ENCODE measurements around the gene SEC23B.
"Not testable (repeated sequence)": the region's sequence is repeated elsewhere in the genome, so short reads cannot be mapped to it uniquely, and the experiment has no call there.

SEC23B gene

GRCh38 chr20:18497603-18498002, 10.1 kb upstream of the SEC23B start:
- Histone ChIP-seq H3K4ac (ENCODE audit: low read depth, low read length) (no peak overlapping the region), H3K4me1 (ENCODE audit: control insufficient read depth, low read depth, low read length) (no peaks in the 10 kb centered on the region), H3K27ac (ENCODE audit: low read depth, low read length) (no peak overlapping the region), H3K56ac (ENCODE audit: low read length) (no peak overlapping the region), H2BK5ac (ENCODE audit: low read length) (no peak overlapping the region), H3K4me2 (ENCODE audit: low read length) (no peak overlapping the region), H3K36me3 (ENCODE audit: control insufficient read depth, insufficient read depth, low read length) (no peaks in the 10 kb centered on the region), H3K79me1 (ENCODE audit: low read length) (no peaks in the 10 kb centered on the region), H3K4me3 (ENCODE audit: low read length) (no peak overlapping the region), H2BK15ac (replicated peaks; ENCODE audit: low read depth) (no peak overlapping the region), H3K27me3 (ENCODE audit: insufficient read depth, low read length, poor library complexity) (no peaks in the 10 kb centered on the region), H3K18ac (ENCODE audit: low read length) (no peak overlapping the region), H3K79me2 (ENCODE audit: control insufficient read depth, insufficient read depth, low read length) (no peaks in the 10 kb centered on the region), H3K9ac (ENCODE audit: low read length) (no peak overlapping the region), H4K8ac (ENCODE audit: low read depth, low read length) (no peak overlapping the region), H3K23ac (ENCODE audit: low read length) (no peak overlapping the region), H2BK120ac (ENCODE audit: low read depth, low read length) (no peak overlapping the region), H2AK5ac (ENCODE audit: low read length) (no peak overlapping the region), H4K5ac (ENCODE audit: low read length) (no peak overlapping the region)
- no CpG with 5 or more reads among the region's 3 CpGs for WGBS (ENCODE audit: extremely low coverage, insufficient coverage, low lambda C conversion rate)
- no peak for DNase-seq

GRCh38 chr20:18501672-18502071, 6.1 kb upstream of the SEC23B start:
- H3K79me1 ChIP-seq (ENCODE audit: low read length); H3K18ac ChIP-seq (ENCODE audit: low read length); H3K4me3 ChIP-seq (ENCODE audit: low read length); H2AK5ac ChIP-seq (ENCODE audit: low read length); H3K4me1 ChIP-seq (ENCODE audit: control insufficient read depth, low read depth, low read length); H3K9ac ChIP-seq (ENCODE audit: low read length); H3K27me3 ChIP-seq (ENCODE audit: insufficient read depth, low read length, poor library complexity); H3K27ac ChIP-seq (ENCODE audit: low read depth, low read length); H2BK15ac ChIP-seq (replicated peaks; ENCODE audit: low read depth); H4K5ac ChIP-seq (ENCODE audit: low read length); H4K8ac ChIP-seq (ENCODE audit: low read depth, low read length); H3K36me3 ChIP-seq (ENCODE audit: control insufficient read depth, insufficient read depth, low read length); H3K4me2 ChIP-seq (ENCODE audit: low read length); H3K56ac ChIP-seq (ENCODE audit: low read length); H3K79me2 ChIP-seq (ENCODE audit: control insufficient read depth, insufficient read depth, low read length); DNase-seq; H2BK120ac ChIP-seq (ENCODE audit: low read depth, low read length); H3K23ac ChIP-seq (ENCODE audit: low read length); H2BK5ac ChIP-seq (ENCODE audit: low read length); H3K4ac ChIP-seq (ENCODE audit: low read depth, low read length): not testable (repeated sequence)
- no CpG with 5 or more reads among the region's 1 CpG for WGBS (ENCODE audit: extremely low coverage, insufficient coverage, low lambda C conversion rate)

- H3K27me3 ChIP-seq (ENCODE audit: insufficient read depth, low read length, poor library complexity), result no peaks in the 10 kb centered on the region
These were observed 3.2 kb upstream of the SEC23B start for GRCh38 chr20:18504479-18505060.

DNA sequence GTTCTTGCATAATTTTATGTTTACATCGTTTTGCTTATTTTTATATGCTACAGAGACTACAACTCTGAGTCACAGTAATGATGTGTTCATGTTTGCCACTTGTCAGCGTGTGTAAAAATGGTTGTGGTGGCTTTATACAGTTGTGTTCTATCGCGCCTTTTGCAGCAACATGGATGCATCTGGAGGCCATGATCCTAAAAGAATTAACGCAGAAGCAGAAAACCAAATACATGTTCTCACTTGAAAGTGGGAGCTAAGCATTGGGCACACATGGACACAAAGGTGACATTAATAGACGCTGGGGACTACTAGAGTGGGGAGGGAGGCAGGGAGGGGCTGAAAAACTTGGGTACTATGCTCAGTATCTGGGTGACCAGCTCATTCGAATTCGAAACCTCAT, 996 bp upstream of the SEC23B start:
- no peak overlapping the region for H3K4me3 ChIP-seq (ENCODE audit: low read length)
- H3K79me2 ChIP-seq (ENCODE audit: control insufficient read depth, insufficient read depth, low read length), result peaks cover 9% of the 10 kb centered on the region
- H3K23ac ChIP-seq (ENCODE audit: low read length), result no peak overlapping the region
- peak overlapping the region; percentile 59 for H3K4ac ChIP-seq (ENCODE audit: low read depth, low read length)
- DNase-seq, result no peak
- H3K4me2 ChIP-seq (ENCODE audit: low read length), result peak overlapping the region; percentile 98
- H3K79me1 ChIP-seq (ENCODE audit: low read length), result peaks cover 8% of the 10 kb centered on the region
- WGBS (ENCODE audit: extremely low coverage, insufficient coverage, low lambda C conversion rate), result no CpG with 5 or more reads among the region's 8 CpGs
- H3K27ac ChIP-seq (ENCODE audit: low read depth, low read length), result no peak overlapping the region
- H3K9ac ChIP-seq (ENCODE audit: low read length), result peak overlapping the region; percentile 88
- H2AK5ac ChIP-seq (ENCODE audit: low read length), result no peak overlapping the region
- H2BK120ac ChIP-seq (ENCODE audit: low read depth, low read length), result no peak overlapping the region
- peak overlapping the region; percentile 97 for H3K56ac ChIP-seq (ENCODE audit: low read length)
- no peak overlapping the region for H2BK5ac ChIP-seq (ENCODE audit: low read length)
- H3K27me3 ChIP-seq (ENCODE audit: insufficient read depth, low read length, poor library complexity), result no peaks in the 10 kb centered on the region
- H3K18ac ChIP-seq (ENCODE audit: low read length), result no peak overlapping the region
- H4K5ac ChIP-seq (ENCODE audit: low read length), result no peak overlapping the region
- no peak overlapping the region for H2BK15ac ChIP-seq (replicated peaks; ENCODE audit: low read depth)
- no peak overlapping the region for H4K8ac ChIP-seq (ENCODE audit: low read depth, low read length)
- peaks cover 3% of the 10 kb centered on the region for H3K4me1 ChIP-seq (ENCODE audit: control insufficient read depth, low read depth, low read length)
- H3K36me3 ChIP-seq (ENCODE audit: control insufficient read depth, insufficient read depth, low read length), result peaks cover 2% of the 10 kb centered on the region

More at GRCh38 chr20:18504479-18505060, 3.2 kb upstream of the SEC23B start:
- no peak overlapping the region for H3K4ac ChIP-seq (ENCODE audit: low read depth, low read length)
- no peak overlapping the region for H3K56ac ChIP-seq (ENCODE audit: low read length)
- no peak overlapping the region for H3K4me2 ChIP-seq (ENCODE audit: low read length)
- no peak overlapping the region for H3K27ac ChIP-seq (ENCODE audit: low read depth, low read length)
- no peak overlapping the region for H3K23ac ChIP-seq (ENCODE audit: low read length)
- no peak for DNase-seq
- peaks cover 7% of the 10 kb centered on the region for H3K79me1 ChIP-seq (ENCODE audit: low read length)
- no peak overlapping the region for H2AK5ac ChIP-seq (ENCODE audit: low read length)
- no peak overlapping the region for H3K4me3 ChIP-seq (ENCODE audit: low read length)
- H4K8ac ChIP-seq (ENCODE audit: low read depth, low read length), result no peak overlapping the region
- H2BK5ac ChIP-seq (ENCODE audit: low read length), result no peak overlapping the region
- H3K4me1 ChIP-seq (ENCODE audit: control insufficient read depth, low read depth, low read length), result peaks cover 3% of the 10 kb centered on the region
- H3K9ac ChIP-seq (ENCODE audit: low read length), result no peak overlapping the region
- peaks cover 9% of the 10 kb centered on the region for H3K79me2 ChIP-seq (ENCODE audit: control insufficient read depth, insufficient read depth, low read length)
- no peaks in the 10 kb centered on the region for H3K36me3 ChIP-seq (ENCODE audit: control insufficient read depth, insufficient read depth, low read length)
- no peak overlapping the region for H3K18ac ChIP-seq (ENCODE audit: low read length)
- no peak overlapping the region for H4K5ac ChIP-seq (ENCODE audit: low read length)
- WGBS (ENCODE audit: extremely low coverage, insufficient coverage, low lambda C conversion rate), result no CpG with 5 or more reads among the region's 31 CpGs
- H2BK120ac ChIP-seq (ENCODE audit: low read depth, low read length), result no peak overlapping the region
- H2BK15ac ChIP-seq (replicated peaks; ENCODE audit: low read depth), result no peak overlapping the region

- Histone ChIP-seq H3K4me2 (ENCODE audit: low read length) (no peak overlapping the region), H2BK120ac (ENCODE audit: low read depth, low read length) (no peak overlapping the region), H3K79me2 (ENCODE audit: control insufficient read depth, insufficient read depth, low read length) (peaks cover 9% of the 10 kb centered on the region), H3K56ac (ENCODE audit: low read length) (no peak overlapping the region), H3K4me3 (ENCODE audit: low read length) (no peak overlapping the region), H3K79me1 (ENCODE audit: low read length) (peaks cover 8% of the 10 kb centered on the region), H4K5ac (ENCODE audit: low read length) (no peak overlapping the region), H3K4me1 (ENCODE audit: control insufficient read depth, low read depth, low read length) (peaks cover 3% of the 10 kb centered on the region), H2BK15ac (replicated peaks; ENCODE audit: low read depth) (no peak overlapping the region), H3K27me3 (ENCODE audit: insufficient read depth, low read length, poor library complexity) (no peaks in the 10 kb centered on the region), H3K36me3 (ENCODE audit: control insufficient read depth, insufficient read depth, low read length) (peaks cover 6% of the 10 kb centered on the region), H2AK5ac (ENCODE audit: low read length) (no peak overlapping the region), H3K9ac (ENCODE audit: low read length) (no peak overlapping the region), H3K18ac (ENCODE audit: low read length) (no peak overlapping the region), H3K4ac (ENCODE audit: low read depth, low read length) (no peak overlapping the region), H2BK5ac (ENCODE audit: low read length) (no peak overlapping the region), H3K27ac (ENCODE audit: low read depth, low read length) (no peak overlapping the region), H3K23ac (ENCODE audit: low read length) (no peak overlapping the region), H4K8ac (ENCODE audit: low read depth, low read length) (no peak overlapping the region)
- WGBS (ENCODE audit: extremely low coverage, insufficient coverage, low lambda C conversion rate), result no CpG with 5 or more reads among the region's 1 CpG
- no peak for DNase-seq
These were observed 3.8 kb downstream of the SEC23B start for GRCh38 chr20:18511571-18511970.

- Histone ChIP-seq H3K79me2 (ENCODE audit: control insufficient read depth, insufficient read depth, low read length) (peaks cover 5% of the 10 kb centered on the region), H2BK120ac (ENCODE audit: low read depth, low read length) (no peak overlapping the region), H2BK5ac (ENCODE audit: low read length) (no peak overlapping the region), H3K4ac (ENCODE audit: low read depth, low read length) (no peak overlapping the region), H3K27me3 (ENCODE audit: insufficient read depth, low read length, poor library complexity) (no peaks in the 10 kb centered on the region), H3K56ac (ENCODE audit: low read length) (no peak overlapping the region), H3K4me1 (ENCODE audit: control insufficient read depth, low read depth, low read length) (no peaks in the 10 kb centered on the region), H4K5ac (ENCODE audit: low read length) (no peak overlapping the region), H3K79me1 (ENCODE audit: low read length) (peaks cover 6% of the 10 kb centered on the region), H2AK5ac (ENCODE audit: low read length) (no peak overlapping the region), H3K9ac (ENCODE audit: low read length) (no peak overlapping the region), H3K4me2 (ENCODE audit: low read length) (no peak overlapping the region), H3K23ac (ENCODE audit: low read length) (no peak overlapping the region), H3K18ac (ENCODE audit: low read length) (no peak overlapping the region), H2BK15ac (replicated peaks; ENCODE audit: low read depth) (no peak overlapping the region), H3K27ac (ENCODE audit: low read depth, low read length) (no peak overlapping the region), H4K8ac (ENCODE audit: low read depth, low read length) (no peak overlapping the region), H3K4me3 (ENCODE audit: low read length) (no peak overlapping the region), H3K36me3 (ENCODE audit: control insufficient read depth, insufficient read depth, low read length) (peaks cover 6% of the 10 kb centered on the region)
- no CpG with 5 or more reads among the region's 7 CpGs for WGBS (ENCODE audit: extremely low coverage, insufficient coverage, low lambda C conversion rate)
- no peak for DNase-seq
These were observed 5.5 kb downstream of the SEC23B start for GRCh38 chr20:18513208-18513607.
